H9 (cell line): Measurements from ENCODE around the gene CACNG5. TPM values are rescaled to one million over a fixed set of nuclear protein-coding genes. Genes with fewer than 3 reads are reported as not detected.

ENCODE experiments used
- DNase-seq: peaks from one replicate; pipeline ENCODE4 v3.0.0-alpha.2; 2017
- H2AFZ ChIP-seq: one replicate; pipeline ENCODE4 v1.6.1; 2013; ENCODE audit warnings: mild to moderate bottlenecking, low read length, control low read depth, moderate library complexity
- H2AK5ac ChIP-seq: 2 replicates; pipeline ENCODE4 v1.6.1; 2013; ENCODE audit warnings: low read length, control low read depth, mixed read lengths; ENCODE audit not compliant: insufficient read length
- H2BK120ac ChIP-seq: one replicate; pipeline ENCODE4 v1.6.1; 2013; ENCODE audit warnings: low read depth, mild to moderate bottlenecking, low read length, control low read depth, inconsistent platforms; ENCODE audit not compliant: poor library complexity, severe bottlenecking
- H2BK12ac ChIP-seq: 2 replicates; pipeline ENCODE4 v1.6.1; 2013; ENCODE audit warnings: low read length, control low read depth, mixed read lengths, low read depth; ENCODE audit not compliant: insufficient read length
- H2BK15ac ChIP-seq: 2 replicates; pipeline ENCODE4 v1.6.1; 2013; ENCODE audit warnings: low read depth, low read length, control low read depth
- H2BK20ac ChIP-seq: one replicate; pipeline ENCODE4 v1.6.1; 2013; ENCODE audit warnings: low read depth, mild to moderate bottlenecking, low read length, control low read depth, inconsistent platforms; ENCODE audit not compliant: poor library complexity, severe bottlenecking
- H2BK5ac ChIP-seq: 2 replicates; pipeline ENCODE4 v1.6.1; 2013; ENCODE audit warnings: low read length, control low read depth, mixed read lengths; ENCODE audit not compliant: insufficient read length
- H3K14ac ChIP-seq: 2 replicates; pipeline ENCODE4 v1.6.1; 2013; ENCODE audit warnings: low read length, control low read depth; ENCODE audit not compliant: insufficient read depth
- H3K18ac ChIP-seq: 2 replicates; pipeline ENCODE4 v1.6.1; 2013; ENCODE audit warnings: low read depth, mild to moderate bottlenecking, mixed read lengths, low read length, control low read depth; ENCODE audit not compliant: insufficient read length
- H3K23ac ChIP-seq: 2 replicates; pipeline ENCODE4 v1.6.1; 2013; ENCODE audit warnings: low read length, control low read depth, mixed read lengths, low read depth; ENCODE audit not compliant: insufficient read length
- H3K23me2 ChIP-seq: 2 replicates; pipeline ENCODE4 v1.6.1; 2013; ENCODE audit warnings: low read depth, mild to moderate bottlenecking, mixed read lengths, low read length, control low read depth; ENCODE audit not compliant: insufficient read length, poor library complexity, severe bottlenecking
- H3K27ac ChIP-seq: 2 replicates; pipeline ENCODE4 v1.5.1; 2013; ENCODE audit warnings: low read length, control low read depth, mixed read lengths, low read depth; ENCODE audit not compliant: insufficient read length
- H3K27me3 ChIP-seq: 2 replicates; pipeline ENCODE4 v1.6.1; 2013; ENCODE audit warnings: low read length, control low read depth, inconsistent platforms; ENCODE audit not compliant: insufficient read depth
- H3K4ac ChIP-seq: 2 replicates; pipeline ENCODE4 v1.6.1; 2013; ENCODE audit warnings: low read depth, mild to moderate bottlenecking, control low read depth, inconsistent platforms, low read length, moderate library complexity
- H3K4me1 ChIP-seq: 2 replicates; pipeline ENCODE4 v1.6.1; 2013; ENCODE audit warnings: low read length, control low read depth, inconsistent platforms; ENCODE audit not compliant: insufficient read depth
- H3K4me2 ChIP-seq: 2 replicates; pipeline ENCODE4 v1.6.1; 2013; ENCODE audit warnings: low read length, control low read depth, mixed read lengths; ENCODE audit not compliant: insufficient read length, insufficient read depth
- H3K56ac ChIP-seq: 2 replicates; pipeline ENCODE4 v1.6.1; 2013; ENCODE audit warnings: low read depth, mild to moderate bottlenecking, mixed read lengths, low read length, control low read depth; ENCODE audit not compliant: insufficient read length
- H3K79me1 ChIP-seq: 2 replicates; pipeline ENCODE4 v1.6.1; 2013; ENCODE audit warnings: low read depth, mild to moderate bottlenecking, moderate library complexity, low read length, control low read depth, inconsistent platforms; ENCODE audit not compliant: insufficient read depth, poor library complexity, severe bottlenecking
- H3K79me2 ChIP-seq: 2 replicates; pipeline ENCODE4 v1.6.1; 2013; ENCODE audit warnings: low read length, control low read depth, inconsistent platforms; ENCODE audit not compliant: insufficient read depth
- H3K9ac ChIP-seq: 2 replicates; pipeline ENCODE4 v1.6.1; 2013; ENCODE audit warnings: low read length, control low read depth, mixed read lengths; ENCODE audit not compliant: insufficient read length; ENCODE audit errors: extremely low read depth
- H3K9me3 ChIP-seq: one replicate; pipeline ENCODE4 v1.6.1; 2013; ENCODE audit warnings: low read depth, low read length, inconsistent platforms; ENCODE audit not compliant: control insufficient read depth
- H3T11ph ChIP-seq: one replicate; pipeline ENCODE4 v1.6.1; 2013; ENCODE audit warnings: mild to moderate bottlenecking, low read length, control low read depth, inconsistent platforms
- H4K20me1 ChIP-seq: one replicate; pipeline ENCODE4 v1.6.1; 2013; ENCODE audit not compliant: control insufficient read depth, insufficient read length, insufficient read depth
- H4K5ac ChIP-seq: 2 replicates; pipeline ENCODE4 v1.6.1; 2013; ENCODE audit warnings: low read depth, mild to moderate bottlenecking, mixed read lengths, low read length, control low read depth; ENCODE audit not compliant: insufficient read length
- H4K8ac ChIP-seq: replicated peaks from 2 replicates; pipeline ENCODE4 v1.6.1; 2013; ENCODE audit warnings: low read length, control low read depth, mixed read lengths, low read depth; ENCODE audit not compliant: insufficient read length
- H4K91ac ChIP-seq: 2 replicates; pipeline ENCODE4 v1.6.1; 2013; ENCODE audit warnings: low read depth, mild to moderate bottlenecking, moderate library complexity, mixed read lengths, low read length, control low read depth; ENCODE audit not compliant: insufficient read length
- H3K27ac Mint-ChIP-seq, 3 experiments: 2 replicates in 2 of 3; 3 replicates in 1 of 3; pipeline ENCODE4 v1.8.0; 2020 to 2021; ENCODE audit warnings: mixed read lengths in 3 of 3, mild to moderate bottlenecking in 1 of 3, moderate library complexity in 1 of 3
- H3K27me3 Mint-ChIP-seq: 2 replicates; pipeline ENCODE4 v1.8.0; 2021; ENCODE audit warnings: low read depth, mild to moderate bottlenecking, moderate library complexity, mixed read lengths
- H3K36me3 Mint-ChIP-seq, 3 experiments: 2 replicates in 2 of 3; 3 replicates in 1 of 3; pipeline ENCODE4 v1.8.0; 2020 to 2021; ENCODE audit warnings: low read depth in 3 of 3, mixed read lengths in 3 of 3; ENCODE audit not compliant: insufficient read depth in 1 of 3
- H3K4me1 Mint-ChIP-seq, 2 experiments: 2 replicates each; pipeline ENCODE4 v1.8.0; 2020; ENCODE audit warnings: mixed read lengths in 2 of 2
- H3K4me3 Mint-ChIP-seq, 2 experiments: 2 replicates in 1 of 2; 3 replicates in 1 of 2; pipeline ENCODE4 v1.8.0; 2020 to 2021; ENCODE audit warnings: mild to moderate bottlenecking in 2 of 2, mixed read lengths in 2 of 2, moderate library complexity in 1 of 2
- H3K9me3 Mint-ChIP-seq, 2 experiments: 2 replicates in 1 of 2; 3 replicates in 1 of 2; pipeline ENCODE4 v1.8.0; 2020; ENCODE audit warnings: mild to moderate bottlenecking in 2 of 2, mixed read lengths in 2 of 2, moderate library complexity in 1 of 2
- CTCF ChIP-seq: fragments of 200-600 bp; sonication (generic); conservative IDR thresholded peaks from 3 replicates; pipeline ENCODE4 v1.8.0; 2021; ENCODE audit warnings: antibody characterized with exemption, mild to moderate bottlenecking
- WGBS: extraction: QIAGEN DNeasy Blood & Tissue Kit; methylation state at CpG from one replicate; pipeline ENCODE4 v1.1.7; 2013; ENCODE audit warnings: missing lambda C conversion rate, low lambda C conversion rate, mixed read lengths; ENCODE audit not compliant: insufficient read length; ENCODE audit errors: extremely low coverage; 5-methylcytosine and 5-hydroxymethylcytosine counted together
- total RNA-seq: library from RNA; stranded (reverse); gene quantifications from 2 replicates; pipeline ENCODE4 v1.2.1, GENCODE V29; 2021

Gene CACNG5
- total RNA-seq, 1 experiment from 2014 or later: 1.6 TPM

DNA sequence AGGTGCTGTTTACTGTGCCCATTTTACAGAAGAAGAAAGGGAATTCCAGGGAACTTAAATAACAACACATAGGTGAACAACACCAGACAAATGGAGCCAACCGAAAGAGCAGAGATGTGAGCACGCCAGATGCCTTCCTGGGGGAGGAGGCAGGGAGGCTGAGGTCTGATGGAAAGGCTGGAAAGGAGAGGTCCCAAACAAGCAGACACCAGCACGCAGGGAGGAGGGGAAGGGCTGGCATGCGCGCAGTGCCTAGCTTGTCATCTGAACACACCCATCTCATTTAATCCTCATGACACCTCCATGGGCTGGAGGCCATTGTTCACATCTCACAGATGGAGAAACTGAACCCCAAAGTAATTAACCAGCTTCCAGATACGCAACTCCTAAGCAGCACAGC is 20.9 kb upstream of the CACNG5 start:
- Histone ChIP-seq H2AK5ac (no peak overlapping the region), H3K56ac (no peak overlapping the region), H2BK20ac (no peak overlapping the region), H4K8ac (no peak overlapping the region), H2BK12ac (no peak overlapping the region), H3K79me1 (no peaks in the 10 kb centered on the region), H3K27ac (no peak overlapping the region), H3K23me2 (no peaks in the 10 kb centered on the region), H3K18ac (no peak overlapping the region), H2AFZ (no peak overlapping the region), H3K9ac (no peak overlapping the region), H3K9me3 (peaks cover 5% of the 10 kb centered on the region), H3K14ac (no peak overlapping the region), H3K27me3 (no peaks in the 10 kb centered on the region), H3K4ac (no peak overlapping the region), H4K5ac (no peak overlapping the region), H2BK5ac (no peak overlapping the region), H4K91ac (no peak overlapping the region), H4K20me1 (no peaks in the 10 kb centered on the region), H3K4me1 (no peaks in the 10 kb centered on the region), H2BK15ac (no peak overlapping the region), H3T11ph (no peak overlapping the region), H3K79me2 (no peaks in the 10 kb centered on the region), H3K23ac (no peak overlapping the region), H2BK120ac (no peak overlapping the region), H3K4me2 (no peak overlapping the region)
- Mint-ChIP-seq H3K4me1 (peaks cover 0 to 4% of the 10 kb centered on the region in 2 experiments; a peak in 1 of 4 replicates), H3K36me3 (peaks cover 4 to 15% (median 5%) of the 10 kb centered on the region in 3 experiments; a peak in 5 of 7 replicates), H3K27ac (no peak overlapping the region), H3K27me3 (peaks cover 3% of the 10 kb centered on the region), H3K9me3 (peaks cover 16 to 20% of the 10 kb centered on the region in 2 experiments), H3K4me3 (no peak overlapping the region)
- DNase-seq: no peak
- no peak for TF ChIP-seq CTCF
- WGBS: no CpG with 5 or more reads among the region's 6 CpGs
